Liver (tissue), 3 donors: Measurements from ENCODE around the gene EXO1.

Experiments
- CTCF ChIP-seq: fragments of 150-350 bp; IDR thresholded peaks from 2 replicates; pipeline ENCODE4 v1.5.1; 2017; ENCODE audit warnings: improper control_type of control experiment, low read depth, low read length; ENCODE audit not compliant: missing input control
- GABPA ChIP-seq, 2 donors: IDR thresholded peaks in 1 of 2; conservative IDR thresholded peaks in 1 of 2; 2 replicates each; pipeline ENCODE4 v1.6.1; 2016; ENCODE audit warnings: antibody characterized with exemption in 2 of 2, mild to moderate bottlenecking in 1 of 2, moderate library complexity in 1 of 2
- HNF4A ChIP-seq, 2 donors: conservative IDR thresholded peaks; 2 replicates each; pipeline ENCODE4 v1.6.1; 2016; ENCODE audit warnings: antibody characterized with exemption in 2 of 2, mild to moderate bottlenecking in 2 of 2
- MAX ChIP-seq: IDR thresholded peaks from 2 replicates; pipeline ENCODE4 v1.6.1; 2016; ENCODE audit warnings: antibody characterized with exemption
- YY1 ChIP-seq: IDR thresholded peaks from 2 replicates; pipeline ENCODE4 v1.6.1; 2016; ENCODE audit warnings: antibody characterized with exemption, mild to moderate bottlenecking
- donor health status: healthy.
- donor health status: healthy.

- no peak for TF ChIP-seq CTCF
- TF ChIP-seq MAX: no peak
- TF ChIP-seq HNF4A (conservative IDR thresholded peaks at IDR 0.05): no peak
- no peak for TF ChIP-seq YY1
- TF ChIP-seq GABPA (IDR thresholded peaks at IDR 0.05 in 1 of 2, conservative IDR thresholded peaks at IDR 0.05 in 1 of 2): no peak
Measured at GRCh38 chr1:241829468-241829867, 18.5 kb upstream of the EXO1 start.
